Breast epithelium (tissue), 4 donors: ENCODE results near the gene SDF2. TPM values are rescaled to one million over a fixed set of nuclear protein-coding genes. Genes with fewer than 3 reads are reported as not detected.

Experiments
- DNase-seq, 2 donors: peaks; one replicate each; pipeline ENCODE4 v3.0.0-alpha.2; 2019; ENCODE audit warnings: low spot score in 2 of 2
- H3K27ac ChIP-seq, 2 donors: fragments of 200-600 bp; sonication (generic) in 1 of 2; one replicate each; pipeline ENCODE4 v1.5.1; 2016 to 2019; ENCODE audit warnings: mild to moderate bottlenecking in 1 of 2
- H3K27me3 ChIP-seq, 2 donors: fragments of 200-600 bp; sonication (generic) in 1 of 2; one replicate each; pipeline versions ENCODE4 v1.5.1 to v1.6.0; 2017 to 2019; ENCODE audit warnings: control low read depth in 1 of 2, mild to moderate bottlenecking in 1 of 2
- H3K36me3 ChIP-seq: fragments of 200-600 bp; one replicate; pipeline ENCODE4 v1.5.1; 2019
- H3K4me1 ChIP-seq, 2 donors: fragments of 200-600 bp; sonication (generic); one replicate each; pipeline ENCODE4 v1.5.1; 2016 to 2019; ENCODE audit warnings: control low read depth in 1 of 2
- H3K4me3 ChIP-seq, 3 donors: fragments of 200-600 bp; sonication (generic); 1 replicate in 2 of 3; 2 replicates in 1 of 3; pipeline ENCODE4 v1.5.1; 2016 to 2019; ENCODE audit warnings: mild to moderate bottlenecking in 3 of 3, moderate library complexity in 2 of 3
- H3K9me3 ChIP-seq, 2 donors: fragments of 200-600 bp; sonication (generic) in 1 of 2; one replicate each; pipeline ENCODE4 v1.5.1; 2016 to 2019; ENCODE audit warnings: control low read depth in 1 of 2
- CTCF ChIP-seq, 3 donors: fragments of 450-650 bp; IDR thresholded peaks; one replicate each; pipeline ENCODE4 v1.5.1; 2016 to 2017; ENCODE audit warnings: antibody characterized with exemption in 3 of 3, mild to moderate bottlenecking in 3 of 3, moderate library complexity in 3 of 3
- POLR2A ChIP-seq: fragments of 450-650 bp; IDR thresholded peaks from one replicate; pipeline ENCODE4 v1.6.1; 2016; ENCODE audit warnings: antibody characterized with exemption, mild to moderate bottlenecking, moderate library complexity
- POLR2AphosphoS5 ChIP-seq, 3 donors: sonication (generic); formaldehyde crosslinking; IDR thresholded peaks; one replicate each; pipeline ENCODE4 v1.6.1; 2017; ENCODE audit warnings: antibody characterized with exemption in 3 of 3
- intact Hi-C: fragments of 100-400 bp; cut with DNase I; formaldehyde crosslinking; loops from one replicate; pipeline ENCODE4 v1.15.1; 2023; ENCODE audit warnings: low total_unique reads
- total RNA-seq, 3 donors: library from RNA; depleted of rRNA; stranded (reverse); fragments of >200 nt; gene quantifications; one replicate each; pipeline ENCODE4 v1.1.0, GENCODE V29; 2016

The SDF2 gene
- total RNA-seq, 3 donors from 2014 or later: 38.1 to 66.6 (median 54.1) TPM

DNA sequence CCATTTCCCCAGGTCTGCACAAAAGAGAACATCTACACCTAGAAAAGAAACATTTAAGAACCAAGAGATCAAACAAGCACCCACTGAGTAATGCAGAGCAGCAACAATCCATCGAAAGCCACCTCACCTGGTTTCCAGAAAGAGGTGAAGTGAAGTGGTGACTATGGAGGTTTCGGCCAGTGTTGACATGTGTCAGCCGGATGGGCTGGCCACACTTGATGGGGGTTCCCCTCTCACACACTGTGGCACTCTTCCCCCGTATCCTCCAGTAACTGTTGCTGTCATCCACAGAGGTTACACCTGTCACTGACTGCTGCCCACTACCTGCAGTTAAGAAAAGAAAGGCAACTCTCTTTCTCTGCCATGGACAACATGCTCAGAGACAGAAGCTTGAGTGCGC, 6.5 kb downstream of the SDF2 start:
- Histone ChIP-seq H3K27ac (no peak overlapping the region), H3K4me1 (no peaks in the 10 kb centered on the region), H3K9me3 (no peaks in the 10 kb centered on the region), H3K36me3 (no peaks in the 10 kb centered on the region), H3K4me3 (no peak overlapping the region), H3K27me3 (no peaks in the 10 kb centered on the region)
- DNase-seq: no peak
- intact Hi-C loops: no loop called here
- TF ChIP-seq POLR2A: no peak
- TF ChIP-seq POLR2AphosphoS5 (IDR thresholded peaks at IDR 0.05): no peak

DNA sequence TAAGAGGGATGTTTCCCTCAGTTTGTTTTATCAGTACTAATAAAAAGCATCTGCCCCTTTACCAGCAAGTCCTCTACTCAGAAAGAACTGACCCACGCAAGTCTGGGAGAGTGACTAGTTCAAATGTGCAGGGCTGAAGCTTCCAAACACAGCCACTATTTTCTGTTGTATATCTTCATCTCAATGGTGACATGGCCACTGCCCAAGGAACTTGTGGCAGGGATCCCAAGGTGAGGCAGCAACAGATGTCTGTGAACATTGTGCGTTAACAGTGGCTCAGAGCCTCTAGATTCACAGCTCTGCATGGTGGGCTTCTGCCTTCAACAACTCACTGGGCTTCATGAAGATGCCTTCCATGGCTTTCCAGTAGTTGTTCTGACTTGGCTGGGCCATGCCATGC, 13.0 kb downstream of the SDF2 start:
- no peaks in the 10 kb centered on the region for H3K36me3 ChIP-seq
- no peak for DNase-seq
- H3K27ac ChIP-seq: no peak overlapping the region
- no peaks in the 10 kb centered on the region for H3K27me3 ChIP-seq
- no peaks in the 10 kb centered on the region for H3K9me3 ChIP-seq
- no peak overlapping the region for H3K4me3 ChIP-seq
- peaks cover 0 to 8% of the 10 kb centered on the region in 2 donors for H3K4me1 ChIP-seq
- intact Hi-C loops: no loop called here
- TF ChIP-seq POLR2AphosphoS5 (IDR thresholded peaks at IDR 0.05) (no peak), CTCF (IDR thresholded peaks at IDR 0.05) (no peak)

DNA sequence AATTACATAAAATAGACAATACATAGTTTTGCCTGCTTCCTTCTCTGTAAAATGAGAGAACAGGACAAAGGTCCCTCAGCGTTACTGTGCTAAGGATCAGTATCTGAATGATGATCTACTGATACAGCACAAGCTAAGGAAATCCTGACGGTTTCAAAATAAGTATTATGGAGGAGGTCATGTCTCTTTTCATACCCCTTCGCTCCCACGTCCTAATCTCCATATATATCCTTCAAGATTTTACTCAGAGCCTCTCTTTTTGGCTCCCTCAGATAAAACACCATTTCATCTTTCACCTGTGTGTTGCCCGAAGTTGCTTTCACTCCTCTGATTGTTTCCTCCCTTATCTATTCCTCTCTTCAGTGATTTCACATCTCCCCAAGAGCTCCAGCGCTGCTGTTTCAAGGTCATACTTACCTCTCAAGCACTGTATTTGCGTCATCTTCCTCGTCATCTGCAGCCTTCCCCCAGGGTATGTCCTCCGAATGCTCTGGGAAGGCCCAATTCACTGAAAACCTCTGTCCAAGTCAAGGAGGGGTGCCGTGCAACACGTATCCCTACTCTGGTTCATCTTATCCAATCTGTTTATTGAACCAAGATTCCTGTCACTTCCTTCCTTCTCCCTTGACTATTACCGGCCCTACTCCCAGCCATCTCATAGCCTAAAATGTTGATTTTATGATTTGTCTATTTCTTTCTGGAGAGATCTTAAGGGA, 15.5 kb downstream of the SDF2 start:
- peak overlapping the region; percentile 93 to 95 for H3K27ac ChIP-seq
- no peaks in the 10 kb centered on the region for H3K36me3 ChIP-seq
- H3K4me3 ChIP-seq: peak overlapping the region; percentile 6 to 97 (median 87)
- H3K4me1 ChIP-seq: peaks cover 0 to 13% of the 10 kb centered on the region in 2 donors
- no peak for DNase-seq
- no peak for TF ChIP-seq POLR2A
- no peak for TF ChIP-seq CTCF (IDR thresholded peaks at IDR 0.05)
- peak in 1 of 3 donors; percentile 32 for TF ChIP-seq POLR2AphosphoS5 (IDR thresholded peaks at IDR 0.05)
- no peaks in the 10 kb centered on the region for H3K27me3 ChIP-seq
- intact Hi-C loops: no loop called here
- H3K9me3 ChIP-seq: no peaks in the 10 kb centered on the region

DNA sequence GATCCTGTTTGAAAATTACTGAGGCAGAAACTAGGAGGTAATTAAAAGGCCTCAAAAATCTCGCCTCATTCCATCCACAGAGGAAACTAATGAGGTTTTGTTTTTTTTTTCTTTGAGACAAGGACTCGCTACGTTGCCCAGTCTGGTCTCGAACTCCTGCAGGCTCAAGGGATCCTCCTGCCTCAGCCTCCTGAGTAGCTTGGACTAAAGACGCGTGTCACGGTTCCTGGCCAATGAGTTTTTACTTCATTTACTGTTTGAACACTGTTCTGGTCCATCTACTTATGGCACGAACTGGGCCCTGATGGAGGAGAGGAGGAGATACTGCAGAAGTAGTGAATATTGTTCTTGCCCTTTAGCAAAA, 16.1 kb downstream of the SDF2 start:
- peak overlapping the region; percentile 87 to 97 (median 97) for H3K4me3 ChIP-seq
- H3K36me3 ChIP-seq: no peaks in the 10 kb centered on the region
- H3K9me3 ChIP-seq: no peaks in the 10 kb centered on the region
- H3K27me3 ChIP-seq: no peaks in the 10 kb centered on the region
- H3K4me1 ChIP-seq: peaks cover 0 to 13% of the 10 kb centered on the region in 2 donors
- intact Hi-C loops: no loop called here
- no peak for DNase-seq
- TF ChIP-seq CTCF (IDR thresholded peaks at IDR 0.05): no peak
- TF ChIP-seq POLR2AphosphoS5 (IDR thresholded peaks at IDR 0.05): no peak
- no peak for TF ChIP-seq POLR2A
- peak overlapping the region; percentile 93 to 95 for H3K27ac ChIP-seq

DNA sequence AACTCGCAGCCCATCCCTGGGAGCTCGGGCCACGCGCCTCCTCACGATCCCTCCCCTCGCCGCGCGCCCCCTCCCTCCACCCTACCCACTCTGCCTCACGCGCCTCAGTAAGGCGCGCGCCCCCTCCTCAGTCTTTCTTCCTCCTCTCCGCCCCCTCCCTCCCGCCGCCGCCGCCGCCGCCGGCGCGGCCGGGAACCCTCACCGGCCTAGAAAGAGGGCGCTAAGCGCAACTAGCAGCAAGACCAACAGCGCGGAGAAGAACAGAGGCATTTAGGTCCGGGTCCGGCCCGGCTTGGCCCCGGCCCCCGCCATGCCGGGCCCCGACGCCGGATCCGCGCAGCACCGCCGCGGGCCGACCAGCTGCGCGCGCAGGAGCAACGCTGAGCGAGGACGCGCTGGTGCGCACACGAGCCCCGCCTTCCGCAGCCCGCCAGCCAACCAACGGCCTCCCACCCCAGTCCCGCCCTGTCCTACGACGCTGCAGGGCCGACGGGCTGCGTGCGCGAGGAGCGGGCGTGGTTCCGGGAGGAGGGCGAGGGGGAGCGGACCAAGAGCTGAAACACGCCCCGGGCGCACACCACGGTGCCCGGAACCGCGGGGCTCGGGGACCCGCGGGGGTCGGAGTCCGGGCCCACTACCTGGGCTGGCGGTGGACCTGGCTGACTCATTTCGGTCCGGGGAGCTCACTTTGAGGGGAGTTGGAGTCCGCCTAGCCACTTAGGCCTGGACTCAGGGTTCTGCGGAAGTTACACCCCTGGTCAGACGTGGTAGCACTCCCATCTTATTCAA, 16.7 kb downstream of the SDF2 start, which contains the start of gene BLTP2:
Gene BLTP2, minus strand, starts transcription at position 372 of the 789 bp plus-strand sequence. Its CDS starts 102 bp downstream, at position 270.
- intact Hi-C loops: no loop called here
- TF ChIP-seq POLR2A: peak; percentile 85
- TF ChIP-seq POLR2AphosphoS5 (IDR thresholded peaks at IDR 0.05): peak; percentile 75 to 94 (median 85)
- peak; percentile 25 to 57 (median 25) for TF ChIP-seq CTCF (IDR thresholded peaks at IDR 0.05)
- H3K36me3 ChIP-seq: no peaks in the 10 kb centered on the region

More for the DNA sequence above, 16.7 kb downstream of the SDF2 start, which contains the start of gene BLTP2:
- Histone ChIP-seq H3K4me1 (peaks cover 0 to 13% of the 10 kb centered on the region in 2 donors), H3K4me3 (peak within 1 kb of the TSS; percentile 87 to 97 (median 97)), H3K27ac (peak within 1 kb of the TSS; percentile 93 to 95), H3K9me3 (no peaks in the 10 kb centered on the region), H3K27me3 (no peaks in the 10 kb centered on the region)
- DNase-seq: peak; percentile 94 to 96
